Ascending aorta (tissue), 2 donors: ENCODE data around the gene TENT4A. TPM values are rescaled to one million over a fixed set of nuclear protein-coding genes. Genes with fewer than 3 reads are reported as not detected.

Experiments used
- DNase-seq, 2 donors: peaks; one replicate each; pipeline ENCODE4 v3.0.0-alpha.2; 2019; ENCODE audit warnings: low spot score in 2 of 2
- H3K27ac ChIP-seq, 2 donors: fragments of 200-600 bp; sonication (generic); one replicate each; pipeline ENCODE4 v1.5.1; 2016 to 2017; ENCODE audit warnings: mild to moderate bottlenecking in 1 of 2
- H3K27me3 ChIP-seq: fragments of 200-600 bp; sonication (generic); one replicate; pipeline ENCODE4 v1.5.1; 2017
- H3K36me3 ChIP-seq, 2 donors: fragments of 200-600 bp; sonication (generic); one replicate each; pipeline ENCODE4 v1.5.1; 2016
- H3K4me1 ChIP-seq, 2 donors: fragments of 200-600 bp; sonication (generic); one replicate each; pipeline ENCODE4 v1.5.1; 2016 to 2017; ENCODE audit warnings: mild to moderate bottlenecking in 1 of 2
- H3K4me3 ChIP-seq, 2 donors: fragments of 200-600 bp; sonication (generic); one replicate each; pipeline ENCODE4 v1.5.1; 2016 to 2017; ENCODE audit warnings: mild to moderate bottlenecking in 1 of 2
- H3K9me3 ChIP-seq, 2 donors: fragments of 200-600 bp; sonication (generic); one replicate each; pipeline ENCODE4 v1.5.1; 2016
- intact Hi-C: fragments of 100-400 bp; cut with DNase I; formaldehyde crosslinking; loops from one replicate; pipeline ENCODE4 v1.15.1; 2023
- total RNA-seq: library from RNA; depleted of rRNA; stranded (reverse); fragments of >200 nt; gene quantifications from one replicate; pipeline ENCODE4 v1.1.0, GENCODE V29; 2016
- TF ChIP-seq, protein P1 (sequence below), 3 experiments: fragments of 200-600 bp in 2 of 3; fragments of 450-650 bp in 1 of 3; sonication (generic) in 2 of 3; IDR thresholded peaks; one replicate each; pipeline ENCODE4 v1.5.1; 2016 to 2019; ENCODE audit warnings: antibody characterized with exemption in 3 of 3, mild to moderate bottlenecking in 1 of 3, moderate library complexity in 1 of 3

TENT4A gene
- total RNA-seq, 1 donor from 2014 or later = 12.5 TPM

DNA sequence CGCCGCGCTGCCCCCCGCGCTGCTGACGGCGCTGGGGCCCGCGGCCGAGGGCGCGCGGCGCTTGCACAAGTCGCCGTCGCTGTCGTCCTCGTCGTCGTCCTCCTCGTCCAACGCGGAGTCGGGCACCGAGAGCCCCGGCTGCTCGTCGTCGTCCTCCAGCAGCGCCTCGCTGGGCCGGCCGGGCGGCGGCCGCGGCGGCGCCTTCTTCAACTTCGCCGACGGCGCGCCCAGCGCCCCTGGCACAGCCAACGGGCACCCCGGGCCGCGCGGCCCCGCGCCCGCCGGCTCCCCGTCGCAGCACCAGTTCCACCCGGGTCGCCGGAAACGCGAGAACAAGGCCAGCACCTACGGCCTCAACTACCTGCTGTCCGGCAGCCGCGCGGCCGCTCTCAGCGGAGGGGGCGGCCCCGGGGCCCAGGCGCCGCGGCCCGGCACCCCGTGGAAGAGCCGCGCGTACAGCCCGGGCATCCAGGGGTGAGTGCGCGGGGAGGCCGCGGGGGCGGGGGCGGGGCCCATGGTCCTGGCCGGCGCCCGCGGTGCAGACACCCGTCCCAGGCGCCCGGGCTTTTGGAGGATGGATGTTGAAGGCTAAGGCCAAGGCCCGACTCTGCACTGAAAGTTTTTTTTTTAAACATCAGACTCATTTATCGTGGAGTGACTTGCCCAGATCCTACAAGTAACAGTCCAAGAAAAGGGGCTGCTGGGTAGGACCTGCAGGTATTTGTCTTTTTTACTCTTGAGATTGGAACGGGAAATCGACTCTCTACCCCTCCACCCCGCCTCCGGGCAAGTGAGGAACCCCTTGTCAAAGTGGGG, 1.2 kb downstream of the TENT4A start:
- peaks cover 0 to 3% of the 10 kb centered on the region in 2 donors for H3K36me3 ChIP-seq
- H3K27me3 ChIP-seq = no peaks in the 10 kb centered on the region
- intact Hi-C loops = loop anchor here (5.0 to 10.0 kb wide), 3 partner anchors 337 to 1220 kb away; partner anchors contain the start of gene MED10
- TF ChIP-seq, protein P1, sequence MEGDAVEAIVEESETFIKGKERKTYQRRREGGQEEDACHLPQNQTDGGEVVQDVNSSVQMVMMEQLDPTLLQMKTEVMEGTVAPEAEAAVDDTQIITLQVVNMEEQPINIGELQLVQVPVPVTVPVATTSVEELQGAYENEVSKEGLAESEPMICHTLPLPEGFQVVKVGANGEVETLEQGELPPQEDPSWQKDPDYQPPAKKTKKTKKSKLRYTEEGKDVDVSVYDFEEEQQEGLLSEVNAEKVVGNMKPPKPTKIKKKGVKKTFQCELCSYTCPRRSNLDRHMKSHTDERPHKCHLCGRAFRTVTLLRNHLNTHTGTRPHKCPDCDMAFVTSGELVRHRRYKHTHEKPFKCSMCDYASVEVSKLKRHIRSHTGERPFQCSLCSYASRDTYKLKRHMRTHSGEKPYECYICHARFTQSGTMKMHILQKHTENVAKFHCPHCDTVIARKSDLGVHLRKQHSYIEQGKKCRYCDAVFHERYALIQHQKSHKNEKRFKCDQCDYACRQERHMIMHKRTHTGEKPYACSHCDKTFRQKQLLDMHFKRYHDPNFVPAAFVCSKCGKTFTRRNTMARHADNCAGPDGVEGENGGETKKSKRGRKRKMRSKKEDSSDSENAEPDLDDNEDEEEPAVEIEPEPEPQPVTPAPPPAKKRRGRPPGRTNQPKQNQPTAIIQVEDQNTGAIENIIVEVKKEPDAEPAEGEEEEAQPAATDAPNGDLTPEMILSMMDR (IDR thresholded peaks at IDR 0.05) = no peak
- peak overlapping the region; percentile 60 to 89 for H3K27ac ChIP-seq
- H3K9me3 ChIP-seq = no peaks in the 10 kb centered on the region
- peak in 1 of 2 donors; percentile 70 for DNase-seq
- H3K4me3 ChIP-seq = peak overlapping the region; percentile 87 to 91
- H3K4me1 ChIP-seq = peaks cover 10 to 44% of the 10 kb centered on the region in 2 donors

DNA sequence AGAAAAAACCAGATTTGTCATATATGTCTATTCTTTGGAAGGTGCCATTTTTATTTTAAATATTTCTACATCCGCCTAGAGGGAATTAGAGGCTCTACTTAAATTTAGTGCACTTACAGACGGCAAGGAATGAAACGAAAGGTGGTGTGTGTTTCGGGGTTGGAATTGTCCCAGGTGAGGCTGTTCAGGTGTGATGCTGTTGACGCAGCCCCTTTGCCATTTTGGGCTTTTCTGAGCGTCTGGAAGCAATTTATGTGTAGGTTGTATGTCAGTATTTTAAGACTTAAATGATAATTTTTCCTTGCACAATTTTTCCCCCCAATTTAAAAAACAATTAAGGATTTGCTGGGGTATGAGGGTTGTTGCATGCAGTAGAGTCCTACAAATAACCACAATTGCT, 2.0 kb downstream of the TENT4A start:
- TF ChIP-seq, protein P1 (IDR thresholded peaks at IDR 0.05) = no peak
- peaks cover 10 to 52% of the 10 kb centered on the region in 2 donors for H3K4me1 ChIP-seq
- peaks cover 0 to 3% of the 10 kb centered on the region in 2 donors for H3K36me3 ChIP-seq
- no peak overlapping the region for H3K27ac ChIP-seq
- intact Hi-C loops = loop anchor here (10.0 kb wide), 2 partner anchors 1140 to 1220 kb away; no protein-coding TSS in a partner anchor
- peak overlapping the region; percentile 87 to 91 for H3K4me3 ChIP-seq
- DNase-seq = no peak
- no peaks in the 10 kb centered on the region for H3K9me3 ChIP-seq
- H3K27me3 ChIP-seq = no peaks in the 10 kb centered on the region

DNA sequence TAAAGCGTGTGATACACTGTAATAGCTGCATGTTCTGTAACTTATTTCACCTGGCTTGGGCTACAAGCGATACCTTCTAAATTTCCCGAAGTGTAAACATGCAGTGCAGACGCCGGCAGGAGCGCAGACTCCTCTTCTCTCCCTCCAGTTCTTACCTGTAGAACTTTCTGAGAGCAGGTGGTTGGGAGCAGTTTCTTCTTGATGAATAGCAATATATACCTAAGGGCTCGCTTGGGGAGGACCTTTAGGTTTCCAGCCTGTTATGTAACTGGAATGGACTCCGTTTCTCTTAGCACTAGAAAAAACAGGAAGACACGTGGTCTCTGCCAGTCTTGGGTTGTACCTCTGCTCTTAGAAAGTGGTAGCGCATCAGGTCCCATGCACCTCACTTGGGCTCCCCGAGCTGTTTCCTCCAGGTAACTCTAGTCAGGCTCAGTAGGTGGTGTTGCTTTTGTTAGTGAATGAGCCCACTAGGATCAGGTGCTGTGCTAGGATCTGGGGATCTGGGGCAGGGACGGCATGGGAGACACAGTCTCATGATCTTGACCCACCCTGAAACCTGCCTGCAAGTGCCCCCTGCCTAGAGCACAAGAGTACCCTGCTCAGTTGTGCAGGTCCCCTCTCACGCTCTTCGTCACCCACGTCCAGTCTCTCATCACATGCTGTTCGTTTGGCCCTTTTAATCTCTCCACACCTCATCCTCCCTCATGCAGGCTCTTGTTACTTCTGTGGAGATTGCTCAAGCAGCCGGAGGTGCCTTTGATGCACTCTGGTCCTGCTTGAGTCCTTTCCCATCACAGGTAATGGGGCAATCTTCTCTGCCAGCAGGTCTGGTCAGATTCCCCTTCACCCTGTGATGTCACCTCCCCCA, 2.8 kb downstream of the TENT4A start:
- TF ChIP-seq, protein P1 (IDR thresholded peaks at IDR 0.05) = no peak
- Histone ChIP-seq H3K36me3 (peaks cover 0 to 3% of the 10 kb centered on the region in 2 donors), H3K27me3 (no peaks in the 10 kb centered on the region), H3K27ac (no peak overlapping the region), H3K4me1 (peaks cover 10 to 58% of the 10 kb centered on the region in 2 donors), H3K9me3 (no peaks in the 10 kb centered on the region), H3K4me3 (peak overlapping the region; percentile 87 to 91)
- DNase-seq = peak in 1 of 2 donors; percentile 55
- intact Hi-C loops = loop anchor here (10.0 kb wide), 2 partner anchors 1141 to 1221 kb away; no protein-coding TSS in a partner anchor

DNA sequence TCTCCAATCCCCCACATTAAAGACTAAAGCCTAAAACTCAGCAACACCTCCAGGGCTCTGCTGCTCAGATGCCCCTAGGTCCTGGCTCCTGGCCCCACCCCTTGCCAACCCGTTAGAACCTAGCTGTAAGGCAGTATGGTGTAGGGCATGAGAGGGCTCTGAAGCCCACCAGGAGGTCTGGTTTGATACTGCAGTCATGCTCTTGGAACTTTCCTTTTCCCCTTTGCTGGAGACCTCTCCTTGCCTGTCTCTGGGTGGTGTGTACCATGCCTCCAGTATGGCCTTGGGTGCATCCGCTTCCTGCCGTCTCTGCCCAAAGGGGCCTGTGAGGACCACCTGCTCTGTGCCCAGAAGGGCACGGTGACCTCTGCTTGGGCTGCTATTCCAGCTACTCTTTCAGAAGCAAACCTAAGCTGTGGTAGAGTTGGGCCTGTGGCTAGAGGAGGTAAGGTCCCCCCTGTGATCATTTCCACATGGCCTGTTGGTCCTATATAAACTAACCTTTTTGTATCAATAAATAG, 3.5 kb downstream of the TENT4A start:
- TF ChIP-seq, protein P1 (IDR thresholded peaks at IDR 0.05) = no peak
- Histone ChIP-seq H3K27ac (no peak overlapping the region), H3K4me3 (peak overlapping the region; percentile 29 to 87), H3K27me3 (no peaks in the 10 kb centered on the region), H3K36me3 (peaks cover 0 to 3% of the 10 kb centered on the region in 2 donors), H3K4me1 (peaks cover 14 to 59% of the 10 kb centered on the region in 2 donors), H3K9me3 (no peaks in the 10 kb centered on the region)
- intact Hi-C loops = loop anchor here (10.0 kb wide), 2 partner anchors 1142 to 1222 kb away; no protein-coding TSS in a partner anchor
- peak in 1 of 2 donors; percentile 58 for DNase-seq

DNA sequence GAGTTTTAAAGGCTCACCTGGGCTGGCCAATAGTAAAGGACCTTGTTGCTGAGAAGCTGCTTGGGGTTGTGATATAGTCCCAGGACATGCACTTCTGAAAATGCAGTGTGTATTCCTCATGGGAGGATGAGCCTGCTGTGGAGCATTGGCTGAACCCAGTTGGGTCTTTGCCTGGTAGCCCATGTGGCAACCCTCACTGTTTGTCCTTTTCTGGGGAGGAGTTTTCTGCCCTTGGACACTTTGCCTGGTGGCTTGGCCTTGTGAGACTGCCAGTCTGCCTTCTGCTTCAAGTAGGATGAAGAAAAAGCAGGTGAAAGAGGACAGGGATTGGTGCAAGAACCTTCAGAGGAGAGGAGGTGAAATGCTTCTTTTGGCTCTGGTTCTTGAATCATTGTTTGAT, 4.0 kb downstream of the TENT4A start:
- intact Hi-C loops = loop anchor here (10.0 kb wide), 2 partner anchors 1142 to 1222 kb away; no protein-coding TSS in a partner anchor
- Histone ChIP-seq H3K4me3 (peak overlapping the region; percentile 29 to 87), H3K36me3 (peaks cover 0 to 3% of the 10 kb centered on the region in 2 donors), H3K27ac (no peak overlapping the region), H3K27me3 (no peaks in the 10 kb centered on the region), H3K9me3 (no peaks in the 10 kb centered on the region), H3K4me1 (peaks cover 14 to 58% of the 10 kb centered on the region in 2 donors)
- DNase-seq = no peak
- TF ChIP-seq, protein P1 (IDR thresholded peaks at IDR 0.05) = no peak
